Neural cell (in vitro differentiated cells): ENCODE measurements around the gene PARP9.

Experiments used
- SMC3 ChIP-seq: fragments of 450-650 bp; conservative IDR thresholded peaks from 2 replicates; pipeline ENCODE4 v1.6.1; 2014; ENCODE audit warnings: antibody characterized with exemption, mild to moderate bottlenecking, moderate library complexity; ENCODE audit not compliant: poor library complexity
- TAF1 ChIP-seq: IDR thresholded peaks from 2 replicates; pipeline ENCODE4 v1.6.1; 2012; ENCODE audit warnings: low read depth
- TF ChIP-seq, protein P1 (sequence below): fragments of 450-650 bp; IDR thresholded peaks from 2 replicates; pipeline ENCODE4 v1.5.1; 2014; ENCODE audit warnings: antibody characterized with exemption, mild to moderate bottlenecking, moderate library complexity; ENCODE audit not compliant: poor library complexity, severe bottlenecking

- TF ChIP-seq SMC3 (no peak), TAF1 (no peak)
- TF ChIP-seq, protein P1, sequence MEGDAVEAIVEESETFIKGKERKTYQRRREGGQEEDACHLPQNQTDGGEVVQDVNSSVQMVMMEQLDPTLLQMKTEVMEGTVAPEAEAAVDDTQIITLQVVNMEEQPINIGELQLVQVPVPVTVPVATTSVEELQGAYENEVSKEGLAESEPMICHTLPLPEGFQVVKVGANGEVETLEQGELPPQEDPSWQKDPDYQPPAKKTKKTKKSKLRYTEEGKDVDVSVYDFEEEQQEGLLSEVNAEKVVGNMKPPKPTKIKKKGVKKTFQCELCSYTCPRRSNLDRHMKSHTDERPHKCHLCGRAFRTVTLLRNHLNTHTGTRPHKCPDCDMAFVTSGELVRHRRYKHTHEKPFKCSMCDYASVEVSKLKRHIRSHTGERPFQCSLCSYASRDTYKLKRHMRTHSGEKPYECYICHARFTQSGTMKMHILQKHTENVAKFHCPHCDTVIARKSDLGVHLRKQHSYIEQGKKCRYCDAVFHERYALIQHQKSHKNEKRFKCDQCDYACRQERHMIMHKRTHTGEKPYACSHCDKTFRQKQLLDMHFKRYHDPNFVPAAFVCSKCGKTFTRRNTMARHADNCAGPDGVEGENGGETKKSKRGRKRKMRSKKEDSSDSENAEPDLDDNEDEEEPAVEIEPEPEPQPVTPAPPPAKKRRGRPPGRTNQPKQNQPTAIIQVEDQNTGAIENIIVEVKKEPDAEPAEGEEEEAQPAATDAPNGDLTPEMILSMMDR: no peak
Measured at GRCh38 chr3:122612696-122613095, 48.6 kb upstream of the PARP9 start.
